GM23338 (cell line): ENCODE data around the gene U2SURP. TPM values are rescaled to one million over a fixed set of nuclear protein-coding genes. Genes with fewer than 3 reads are reported as not detected.
A peak's percentile ranks its signal among the peaks of the same experiment; 100 is the strongest.

ENCODE experiments used
- ATAC-seq: fragments of 200-7000 bp; cut with Tn5 transposase; 3 replicates; pipeline ENCODE4 v1.9.1; 2020
- DNase-seq: peaks from one replicate; pipeline ENCODE4 v3.0.0-alpha.2; 2015; ENCODE audit warnings: low spot score
- H2AFZ ChIP-seq: fragments of 200-600 bp; sonication (generic); 2 replicates; pipeline ENCODE4 v1.8.0; 2016; ENCODE audit warnings: antibody characterized with exemption, mild to moderate bottlenecking, moderate library complexity
- H3F3A ChIP-seq: fragments of 200-600 bp; sonication (generic); replicated peaks from 2 replicates; pipeline ENCODE4 v1.8.0; 2017; ENCODE audit warnings: antibody characterized with exemption, mixed run types, low read depth
- H3K27ac ChIP-seq: fragments of 200-600 bp; sonication (generic); 2 replicates; pipeline ENCODE4 v1.6.1; 2016; ENCODE audit warnings: low read depth
- H3K27me3 ChIP-seq: fragments of 200-600 bp; sonication (generic); 2 replicates; pipeline ENCODE4 v1.8.0; 2016; ENCODE audit warnings: mild to moderate bottlenecking, mixed run types, moderate library complexity; ENCODE audit not compliant: insufficient read depth
- H3K36me3 ChIP-seq: fragments of 200-600 bp; sonication (generic); 2 replicates; pipeline ENCODE4 v1.8.0; 2016; ENCODE audit warnings: mild to moderate bottlenecking; ENCODE audit not compliant: insufficient read depth
- H3K4me1 ChIP-seq: fragments of 200-600 bp; sonication (generic); 2 replicates; pipeline ENCODE4 v1.8.0; 2016; ENCODE audit warnings: mild to moderate bottlenecking, moderate library complexity; ENCODE audit not compliant: insufficient read depth
- H3K4me2 ChIP-seq: fragments of 200-600 bp; sonication (generic); 2 replicates; pipeline ENCODE4 v1.7.1; 2017; ENCODE audit warnings: mixed run types
- H3K4me3 ChIP-seq: fragments of 200-600 bp; sonication (generic); 2 replicates; pipeline ENCODE4 v1.6.1; 2016; ENCODE audit warnings: mixed run types
- H3K79me2 ChIP-seq: fragments of 200-600 bp; sonication (generic); replicated peaks from 2 replicates; pipeline ENCODE4 v1.8.0; 2017; ENCODE audit warnings: mild to moderate bottlenecking; ENCODE audit not compliant: insufficient read depth
- H3K9me2 ChIP-seq: fragments of 200-600 bp; sonication (generic); 2 replicates; pipeline ENCODE4 v1.8.0; 2017; ENCODE audit not compliant: insufficient read depth
- H4K20me1 ChIP-seq: fragments of 200-600 bp; sonication (generic); replicated peaks from 2 replicates; pipeline ENCODE4 v1.8.0; 2017; ENCODE audit warnings: mild to moderate bottlenecking; ENCODE audit not compliant: insufficient read depth
- H3K27ac Mint-ChIP-seq: 2 replicates; pipeline ENCODE4 v1.8.0; 2020; ENCODE audit warnings: inconsistent platforms, mild to moderate bottlenecking, moderate library complexity, mixed read lengths
- H3K27me3 Mint-ChIP-seq: 3 replicates; pipeline ENCODE4 v1.8.0; 2022; ENCODE audit warnings: low read depth, mild to moderate bottlenecking, moderate library complexity, mixed read lengths, inconsistent platforms; ENCODE audit not compliant: insufficient read depth, poor library complexity
- H3K36me3 Mint-ChIP-seq: 3 replicates; pipeline ENCODE4 v1.8.0; 2021; ENCODE audit warnings: low read depth, mild to moderate bottlenecking, inconsistent platforms, moderate library complexity, mixed read lengths
- H3K4me1 Mint-ChIP-seq: 3 replicates; pipeline ENCODE4 v1.8.0; 2020; ENCODE audit warnings: mild to moderate bottlenecking, inconsistent platforms, mixed read lengths
- H3K4me3 Mint-ChIP-seq: 3 replicates; pipeline ENCODE4 v1.8.0; 2021; ENCODE audit warnings: moderate library complexity, mild to moderate bottlenecking, inconsistent platforms, mixed read lengths
- H3K9me3 Mint-ChIP-seq: 3 replicates; pipeline ENCODE4 v1.8.0; 2020; ENCODE audit warnings: moderate library complexity, mild to moderate bottlenecking, inconsistent platforms, mixed read lengths
- CREB1 ChIP-seq: fragments of 250-450 bp; sonication (Bioruptor Pico); IDR thresholded peaks from 2 replicates; pipeline ENCODE4 v1.5.0; 2020; ENCODE audit warnings: low read depth, mild to moderate bottlenecking, moderate library complexity
- EZH2 ChIP-seq: fragments of 200-600 bp; sonication (generic); IDR thresholded peaks from one replicate; pipeline ENCODE4 v1.8.0; 2017; ENCODE audit warnings: antibody characterized with exemption, mild to moderate bottlenecking, low read depth; ENCODE audit not compliant: unreplicated experiment
- EZH2phosphoT487 ChIP-seq: fragments of 200-600 bp; sonication (generic); IDR thresholded peaks from one replicate; pipeline ENCODE4 v1.8.1; 2018; ENCODE audit warnings: antibody characterized with exemption; ENCODE audit not compliant: unreplicated experiment
- JUNB ChIP-seq: IDR thresholded peaks from one replicate; pipeline ENCODE4 v1.6.1; 2016; ENCODE audit warnings: antibody characterized with exemption; ENCODE audit not compliant: unreplicated experiment
- NANOG ChIP-seq: IDR thresholded peaks from 2 replicates; pipeline ENCODE4 v1.6.1; 2016; ENCODE audit warnings: antibody characterized with exemption, borderline replicate concordance
- POLR2AphosphoS5 ChIP-seq: IDR thresholded peaks from 2 replicates; pipeline ENCODE4 v1.6.1; 2016; ENCODE audit warnings: antibody characterized with exemption, low read depth
- STAT1 ChIP-seq: IDR thresholded peaks from one replicate; pipeline ENCODE4 v1.6.1; 2016; ENCODE audit warnings: antibody characterized with exemption; ENCODE audit not compliant: unreplicated experiment
- ZNF114 ChIP-seq: fragments of 250-450 bp; sonication (Bioruptor Pico); IDR thresholded peaks from 2 replicates; pipeline ENCODE4 v1.5.0; 2020; ENCODE audit warnings: mild to moderate bottlenecking, moderate library complexity
- ZNF331 ChIP-seq: fragments of 250-450 bp; sonication (Bioruptor Pico); IDR thresholded peaks from 2 replicates; pipeline ENCODE4 v1.5.0; 2020; ENCODE audit warnings: low read depth, mild to moderate bottlenecking, moderate library complexity
- polyA plus RNA-seq: library from polyadenylated mRNA; unstranded; fragments of >200 nt; fragmentation: Nextera tagmentation; extraction: Ambion mirVana; gene quantifications from 2 replicates; pipeline ENCODE4 v1.2.1, GENCODE V29; 2016
- total RNA-seq: library from RNA; depleted of rRNA; stranded (reverse); fragments of >200 nt; shearing (Covaris generic); gene quantifications from 2 replicates; pipeline ENCODE4 v1.2.3, GENCODE V29; 2014
- TF ChIP-seq, protein P1 (sequence below), 2 experiments: fragments of 200-600 bp in 1 of 2; sonication (generic) in 1 of 2; conservative IDR thresholded peaks; 2 replicates each; pipeline versions ENCODE4 v1.5.1 to v1.6.1; 2016 to 2017; ENCODE audit warnings: antibody characterized with exemption in 2 of 2, low read depth in 2 of 2, mild to moderate bottlenecking in 2 of 2, moderate library complexity in 1 of 2
- TF ChIP-seq, protein P2 (sequence below): IDR thresholded peaks from one replicate; pipeline ENCODE4 v1.6.1; 2018; ENCODE audit warnings: antibody characterized with exemption; ENCODE audit not compliant: unreplicated experiment
- TF ChIP-seq, protein P3 (sequence below): IDR thresholded peaks from 2 replicates; pipeline ENCODE4 v1.6.1; 2016; ENCODE audit warnings: antibody characterized with exemption
- TF ChIP-seq, protein P4 (sequence below): fragments of 250-450 bp; sonication (Bioruptor Pico); IDR thresholded peaks from 2 replicates; pipeline ENCODE4 v1.5.0; 2020; ENCODE audit warnings: mild to moderate bottlenecking, moderate library complexity

Gene U2SURP
- total and polyA plus RNA-seq, 2 experiments from 2014 or later = 116 to 372 TPM

DNA sequence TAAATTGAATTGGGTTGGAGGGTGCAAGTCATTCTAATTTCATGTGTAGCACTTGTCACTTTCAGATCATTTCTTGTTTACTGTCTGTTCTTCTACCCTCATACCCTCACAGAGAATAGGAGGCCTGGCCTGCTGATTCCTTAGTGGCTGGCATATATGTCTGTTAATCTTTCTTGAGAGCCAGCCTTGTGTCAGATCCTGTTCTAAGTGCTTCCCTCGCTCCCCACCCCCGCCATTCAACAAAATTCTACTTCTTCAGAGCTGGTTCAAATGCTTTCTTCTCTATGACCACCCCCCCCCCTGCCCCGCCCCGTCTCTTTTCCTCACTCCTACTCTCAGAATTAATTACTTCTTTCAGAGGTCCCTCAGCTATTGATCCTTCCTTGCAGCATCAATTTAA, 1.5 kb upstream of the U2SURP start:
- Histone ChIP-seq H3K4me2 (peak overlapping the region; percentile 83), H3K4me3 (peak overlapping the region; percentile 88), H3K27me3 (no peaks in the 10 kb centered on the region), H3K9me2 (no peaks in the 10 kb centered on the region), H3K36me3 (no peaks in the 10 kb centered on the region), H3K4me1 (peaks cover 18% of the 10 kb centered on the region), H3K79me2 (peaks cover 37% of the 10 kb centered on the region), H3K27ac (no peak overlapping the region), H2AFZ (no peak overlapping the region), H4K20me1 (peaks cover 4% of the 10 kb centered on the region), H3F3A (0 out of 2 replicates have a peak, but pooled peaks cover 4% of the 10 kb centered on the region)
- H3K36me3 Mint-ChIP-seq = no peaks in the 10 kb centered on the region; the same call in 2 of the 3 replicates
- H3K4me3 Mint-ChIP-seq = peak overlapping the region; percentile 99
- no peak for ATAC-seq
- TF ChIP-seq STAT1 (no peak), EZH2phosphoT487 (no peak), EZH2 (no peak), JUNB (no peak), ZNF331 (no peak), CREB1 (CRISPR knock-in tag) (no peak), NANOG (no peak), ZNF114 (no peak), POLR2AphosphoS5 (no peak)
- TF ChIP-seq, protein P1, sequence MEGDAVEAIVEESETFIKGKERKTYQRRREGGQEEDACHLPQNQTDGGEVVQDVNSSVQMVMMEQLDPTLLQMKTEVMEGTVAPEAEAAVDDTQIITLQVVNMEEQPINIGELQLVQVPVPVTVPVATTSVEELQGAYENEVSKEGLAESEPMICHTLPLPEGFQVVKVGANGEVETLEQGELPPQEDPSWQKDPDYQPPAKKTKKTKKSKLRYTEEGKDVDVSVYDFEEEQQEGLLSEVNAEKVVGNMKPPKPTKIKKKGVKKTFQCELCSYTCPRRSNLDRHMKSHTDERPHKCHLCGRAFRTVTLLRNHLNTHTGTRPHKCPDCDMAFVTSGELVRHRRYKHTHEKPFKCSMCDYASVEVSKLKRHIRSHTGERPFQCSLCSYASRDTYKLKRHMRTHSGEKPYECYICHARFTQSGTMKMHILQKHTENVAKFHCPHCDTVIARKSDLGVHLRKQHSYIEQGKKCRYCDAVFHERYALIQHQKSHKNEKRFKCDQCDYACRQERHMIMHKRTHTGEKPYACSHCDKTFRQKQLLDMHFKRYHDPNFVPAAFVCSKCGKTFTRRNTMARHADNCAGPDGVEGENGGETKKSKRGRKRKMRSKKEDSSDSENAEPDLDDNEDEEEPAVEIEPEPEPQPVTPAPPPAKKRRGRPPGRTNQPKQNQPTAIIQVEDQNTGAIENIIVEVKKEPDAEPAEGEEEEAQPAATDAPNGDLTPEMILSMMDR (conservative IDR thresholded peaks at IDR 0.05; ENCODE audit: low read depth in 2 of 2) = no peak
- TF ChIP-seq, protein P2, sequence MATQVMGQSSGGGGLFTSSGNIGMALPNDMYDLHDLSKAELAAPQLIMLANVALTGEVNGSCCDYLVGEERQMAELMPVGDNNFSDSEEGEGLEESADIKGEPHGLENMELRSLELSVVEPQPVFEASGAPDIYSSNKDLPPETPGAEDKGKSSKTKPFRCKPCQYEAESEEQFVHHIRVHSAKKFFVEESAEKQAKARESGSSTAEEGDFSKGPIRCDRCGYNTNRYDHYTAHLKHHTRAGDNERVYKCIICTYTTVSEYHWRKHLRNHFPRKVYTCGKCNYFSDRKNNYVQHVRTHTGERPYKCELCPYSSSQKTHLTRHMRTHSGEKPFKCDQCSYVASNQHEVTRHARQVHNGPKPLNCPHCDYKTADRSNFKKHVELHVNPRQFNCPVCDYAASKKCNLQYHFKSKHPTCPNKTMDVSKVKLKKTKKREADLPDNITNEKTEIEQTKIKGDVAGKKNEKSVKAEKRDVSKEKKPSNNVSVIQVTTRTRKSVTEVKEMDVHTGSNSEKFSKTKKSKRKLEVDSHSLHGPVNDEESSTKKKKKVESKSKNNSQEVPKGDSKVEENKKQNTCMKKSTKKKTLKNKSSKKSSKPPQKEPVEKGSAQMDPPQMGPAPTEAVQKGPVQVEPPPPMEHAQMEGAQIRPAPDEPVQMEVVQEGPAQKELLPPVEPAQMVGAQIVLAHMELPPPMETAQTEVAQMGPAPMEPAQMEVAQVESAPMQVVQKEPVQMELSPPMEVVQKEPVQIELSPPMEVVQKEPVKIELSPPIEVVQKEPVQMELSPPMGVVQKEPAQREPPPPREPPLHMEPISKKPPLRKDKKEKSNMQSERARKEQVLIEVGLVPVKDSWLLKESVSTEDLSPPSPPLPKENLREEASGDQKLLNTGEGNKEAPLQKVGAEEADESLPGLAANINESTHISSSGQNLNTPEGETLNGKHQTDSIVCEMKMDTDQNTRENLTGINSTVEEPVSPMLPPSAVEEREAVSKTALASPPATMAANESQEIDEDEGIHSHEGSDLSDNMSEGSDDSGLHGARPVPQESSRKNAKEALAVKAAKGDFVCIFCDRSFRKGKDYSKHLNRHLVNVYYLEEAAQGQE = no peak
- TF ChIP-seq, protein P3, sequence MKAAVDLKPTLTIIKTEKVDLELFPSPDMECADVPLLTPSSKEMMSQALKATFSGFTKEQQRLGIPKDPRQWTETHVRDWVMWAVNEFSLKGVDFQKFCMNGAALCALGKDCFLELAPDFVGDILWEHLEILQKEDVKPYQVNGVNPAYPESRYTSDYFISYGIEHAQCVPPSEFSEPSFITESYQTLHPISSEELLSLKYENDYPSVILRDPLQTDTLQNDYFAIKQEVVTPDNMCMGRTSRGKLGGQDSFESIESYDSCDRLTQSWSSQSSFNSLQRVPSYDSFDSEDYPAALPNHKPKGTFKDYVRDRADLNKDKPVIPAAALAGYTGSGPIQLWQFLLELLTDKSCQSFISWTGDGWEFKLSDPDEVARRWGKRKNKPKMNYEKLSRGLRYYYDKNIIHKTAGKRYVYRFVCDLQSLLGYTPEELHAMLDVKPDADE = no peak
- TF ChIP-seq, protein P4, sequence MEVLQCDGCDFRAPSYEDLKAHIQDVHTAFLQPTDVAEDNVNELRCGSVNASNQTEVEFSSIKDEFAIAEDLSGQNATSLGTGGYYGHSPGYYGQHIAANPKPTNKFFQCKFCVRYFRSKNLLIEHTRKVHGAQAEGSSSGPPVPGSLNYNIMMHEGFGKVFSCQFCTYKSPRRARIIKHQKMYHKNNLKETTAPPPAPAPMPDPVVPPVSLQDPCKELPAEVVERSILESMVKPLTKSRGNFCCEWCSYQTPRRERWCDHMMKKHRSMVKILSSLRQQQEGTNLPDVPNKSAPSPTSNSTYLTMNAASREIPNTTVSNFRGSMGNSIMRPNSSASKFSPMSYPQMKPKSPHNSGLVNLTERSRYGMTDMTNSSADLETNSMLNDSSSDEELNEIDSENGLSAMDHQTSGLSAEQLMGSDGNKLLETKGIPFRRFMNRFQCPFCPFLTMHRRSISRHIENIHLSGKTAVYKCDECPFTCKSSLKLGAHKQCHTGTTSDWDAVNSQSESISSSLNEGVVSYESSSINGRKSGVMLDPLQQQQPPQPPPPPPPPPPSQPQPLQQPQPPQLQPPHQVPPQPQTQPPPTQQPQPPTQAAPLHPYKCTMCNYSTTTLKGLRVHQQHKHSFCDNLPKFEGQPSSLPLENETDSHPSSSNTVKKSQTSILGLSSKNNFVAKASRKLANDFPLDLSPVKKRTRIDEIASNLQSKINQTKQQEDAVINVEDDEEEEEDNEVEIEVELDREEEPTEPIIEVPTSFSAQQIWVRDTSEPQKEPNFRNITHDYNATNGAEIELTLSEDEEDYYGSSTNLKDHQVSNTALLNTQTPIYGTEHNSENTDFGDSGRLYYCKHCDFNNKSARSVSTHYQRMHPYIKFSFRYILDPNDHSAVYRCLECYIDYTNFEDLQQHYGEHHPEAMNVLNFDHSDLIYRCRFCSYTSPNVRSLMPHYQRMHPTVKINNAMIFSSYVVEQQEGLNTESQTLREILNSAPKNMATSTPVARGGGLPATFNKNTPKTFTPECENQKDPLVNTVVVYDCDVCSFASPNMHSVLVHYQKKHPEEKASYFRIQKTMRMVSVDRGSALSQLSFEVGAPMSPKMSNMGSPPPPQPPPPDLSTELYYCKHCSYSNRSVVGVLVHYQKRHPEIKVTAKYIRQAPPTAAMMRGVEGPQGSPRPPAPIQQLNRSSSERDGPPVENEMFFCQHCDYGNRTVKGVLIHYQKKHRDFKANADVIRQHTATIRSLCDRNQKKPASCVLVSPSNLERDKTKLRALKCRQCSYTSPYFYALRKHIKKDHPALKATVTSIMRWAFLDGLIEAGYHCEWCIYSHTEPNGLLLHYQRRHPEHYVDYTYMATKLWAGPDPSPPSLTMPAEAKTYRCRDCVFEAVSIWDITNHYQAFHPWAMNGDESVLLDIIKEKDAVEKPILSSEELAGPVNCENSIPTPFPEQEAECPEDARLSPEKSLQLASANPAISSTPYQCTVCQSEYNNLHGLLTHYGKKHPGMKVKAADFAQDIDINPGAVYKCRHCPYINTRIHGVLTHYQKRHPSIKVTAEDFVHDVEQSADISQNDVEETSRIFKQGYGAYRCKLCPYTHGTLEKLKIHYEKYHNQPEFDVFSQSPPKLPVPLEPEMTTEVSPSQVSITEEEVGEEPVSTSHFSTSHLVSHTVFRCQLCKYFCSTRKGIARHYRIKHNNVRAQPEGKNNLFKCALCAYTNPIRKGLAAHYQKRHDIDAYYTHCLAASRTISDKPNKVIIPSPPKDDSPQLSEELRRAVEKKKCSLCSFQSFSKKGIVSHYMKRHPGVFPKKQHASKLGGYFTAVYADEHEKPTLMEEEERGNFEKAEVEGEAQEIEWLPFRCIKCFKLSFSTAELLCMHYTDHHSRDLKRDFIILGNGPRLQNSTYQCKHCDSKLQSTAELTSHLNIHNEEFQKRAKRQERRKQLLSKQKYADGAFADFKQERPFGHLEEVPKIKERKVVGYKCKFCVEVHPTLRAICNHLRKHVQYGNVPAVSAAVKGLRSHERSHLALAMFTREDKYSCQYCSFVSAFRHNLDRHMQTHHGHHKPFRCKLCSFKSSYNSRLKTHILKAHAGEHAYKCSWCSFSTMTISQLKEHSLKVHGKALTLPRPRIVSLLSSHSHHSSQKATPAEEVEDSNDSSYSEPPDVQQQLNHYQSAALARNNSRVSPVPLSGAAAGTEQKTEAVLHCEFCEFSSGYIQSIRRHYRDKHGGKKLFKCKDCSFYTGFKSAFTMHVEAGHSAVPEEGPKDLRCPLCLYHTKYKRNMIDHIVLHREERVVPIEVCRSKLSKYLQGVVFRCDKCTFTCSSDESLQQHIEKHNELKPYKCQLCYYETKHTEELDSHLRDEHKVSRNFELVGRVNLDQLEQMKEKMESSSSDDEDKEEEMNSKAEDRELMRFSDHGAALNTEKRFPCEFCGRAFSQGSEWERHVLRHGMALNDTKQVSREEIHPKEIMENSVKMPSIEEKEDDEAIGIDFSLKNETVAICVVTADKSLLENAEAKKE (CRISPR knock-in tag) = no peak
- peaks cover 11% of the 10 kb centered on the region for H3K27me3 Mint-ChIP-seq
- H3K27ac Mint-ChIP-seq = peak overlapping the region; percentile 100; the same call in 1 of the 2 replicates
- H3K9me3 Mint-ChIP-seq = no peaks in the 10 kb centered on the region
- H3K4me1 Mint-ChIP-seq = peaks cover 24% of the 10 kb centered on the region
- no peak for DNase-seq
